GM12892 (cell line): ENCODE results near the gene COPG2.

Experiments
- POLR2A ChIP-seq: IDR thresholded peaks from 2 replicates; pipeline ENCODE4 v1.6.1; 2011; ENCODE audit warnings: low read depth, low read length, control low read depth
- POLR2AphosphoS5 ChIP-seq: IDR thresholded peaks from 2 replicates; pipeline ENCODE4 v1.6.1; 2011; ENCODE audit warnings: low read depth, low read length, control low read depth

GRCh38 chr7:130708766-130709165, 40.2 kb upstream of the COPG2 start:
- TF ChIP-seq POLR2A (no peak), POLR2AphosphoS5 (no peak)
